Measurements from ENCODE around the gene GRM7. TPM values are rescaled to one million over a fixed set of nuclear protein-coding genes. Genes with fewer than 3 reads are reported as not detected.

GRM7 gene
- total RNA-seq, 1 experiment from 2014 or later = not detected

DNA sequence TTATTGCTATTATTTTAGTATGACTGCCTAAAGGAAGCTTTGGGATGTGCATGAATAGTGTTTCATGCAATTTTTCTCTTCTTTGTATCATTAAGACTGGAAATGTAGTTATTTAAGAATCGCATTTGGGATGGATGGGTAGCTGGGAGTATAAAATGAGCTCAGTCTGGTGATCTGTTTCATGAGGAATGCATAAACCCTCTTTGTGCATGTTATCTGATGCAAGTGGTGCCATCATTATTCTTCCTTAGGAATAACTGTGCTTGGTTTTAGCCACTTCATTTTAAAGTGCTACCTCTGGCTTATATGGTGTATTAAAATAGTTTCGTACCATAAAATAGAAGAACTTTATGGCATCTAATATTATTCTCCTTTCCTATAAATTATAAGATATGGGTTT, 535.6 kb downstream of the GRM7 start:
- Histone ChIP-seq H3K9me2 (ENCODE audit: insufficient read depth) (peaks cover 3% of the 10 kb centered on the region; the same call in 1 of the 2 replicates), H4K20me1 (ENCODE audit: insufficient read depth) (no peaks in the 10 kb centered on the region), H3K27me3 (ENCODE audit: insufficient read depth, low read length) (no peaks in the 10 kb centered on the region), H3K4me1 (ENCODE audit: control insufficient read depth in 1 of 2, insufficient read depth in 2 of 2, low read length in 2 of 2) (no peaks in the 10 kb centered on the region), H3K79me2 (ENCODE audit: insufficient read depth, low read length) (no peaks in the 10 kb centered on the region), H3K9ac (ENCODE audit: low read length) (no peak overlapping the region), H3K27ac (ENCODE audit: low read depth, low read length) (no peak overlapping the region), H3K4me3 (replicated peaks in 1 of 2; ENCODE audit: low read depth in 1 of 2, low read length in 2 of 2) (no peak overlapping the region), H3K9me3 (ENCODE audit: control insufficient read depth in 1 of 2, insufficient read depth in 1 of 2, low read depth in 1 of 2, low read length in 2 of 2) (no peaks in the 10 kb centered on the region), H3K36me3 (ENCODE audit: control insufficient read depth in 1 of 2, insufficient read depth in 2 of 2, low read length in 2 of 2) (no peaks in the 10 kb centered on the region), H2AFZ (ENCODE audit: low read depth, low read length, poor library complexity, severe bottlenecking) (no peak overlapping the region), H3K4me2 (ENCODE audit: low read length) (no peak overlapping the region)
- intact Hi-C loops (cut with micrococcal nuclease) = no loop called here
- CTCF ChIA-PET = no interaction called here
- BruUV-seq (replicated peaks) = no TSS peak
- POLR2A ChIA-PET = no interaction called here
- no peak for TF ChIP-seq EZH2 (IDR thresholded peaks at IDR 0.05)
- no peak for TF ChIP-seq POLR2A (IDR thresholded peaks at IDR 0.05; ENCODE audit: borderline replicate concordance, extremely low read depth, insufficient read depth, insufficient read length)
- TF ChIP-seq ZBTB33 (IDR thresholded peaks at IDR 0.05; ENCODE audit: extremely low read depth, insufficient replicate concordance, low read length) = no peak
- TF ChIP-seq POLR2AphosphoS5 (IDR thresholded peaks at IDR 0.05; ENCODE audit: low read depth, low read length) = no peak
- TF ChIP-seq ZNF274 (IDR thresholded peaks at IDR 0.05; ENCODE audit: low read depth, low read length) = no peak
- TF ChIP-seq CBX3 (IDR thresholded peaks at IDR 0.05; ENCODE audit: low read depth) = no peak
- no peak for TF ChIP-seq TCF7L2 (IDR thresholded peaks at IDR 0.05; ENCODE audit: borderline replicate concordance, extremely low read depth, insufficient read depth, insufficient read length)
- RAD21 ChIA-PET (ENCODE audit: low non-redundant PET in 1 of 2, low total read pairs in 2 of 2, uncharacterized antibody in 2 of 2, unreplicated experiment in 2 of 2) = no interaction called here
- DNase-seq (ENCODE audit: low read depth, low spot score) (no peak), ATAC-seq (no peak)

- RAD21 ChIA-PET (ENCODE audit: low non-redundant PET in 1 of 2, low total read pairs in 2 of 2, uncharacterized antibody in 2 of 2, unreplicated experiment in 2 of 2) = no interaction called here
- Histone ChIP-seq H3K27ac (ENCODE audit: low read depth, low read length) (no peak overlapping the region), H3K27me3 (ENCODE audit: insufficient read depth, low read length) (no peaks in the 10 kb centered on the region), H3K4me2 (ENCODE audit: low read length) (no peak overlapping the region), H3K4me3 (replicated peaks in 1 of 2; ENCODE audit: low read depth in 1 of 2, low read length in 2 of 2) (no peak overlapping the region), H3K9me3 (ENCODE audit: control insufficient read depth in 1 of 2, insufficient read depth in 1 of 2, low read depth in 1 of 2, low read length in 2 of 2) (no peaks in the 10 kb centered on the region), H3K36me3 (ENCODE audit: control insufficient read depth in 1 of 2, insufficient read depth in 2 of 2, low read length in 2 of 2) (no peaks in the 10 kb centered on the region), H3K9me2 (ENCODE audit: insufficient read depth) (peaks cover 3% of the 10 kb centered on the region; the same call in 1 of the 2 replicates), H3K9ac (ENCODE audit: low read length) (no peak overlapping the region), H3K4me1 (ENCODE audit: control insufficient read depth in 1 of 2, insufficient read depth in 2 of 2, low read length in 2 of 2) (no peaks in the 10 kb centered on the region), H4K20me1 (ENCODE audit: insufficient read depth) (no peaks in the 10 kb centered on the region), H3K79me2 (ENCODE audit: insufficient read depth, low read length) (no peaks in the 10 kb centered on the region), H2AFZ (ENCODE audit: low read depth, low read length, poor library complexity, severe bottlenecking) (no peak overlapping the region)
- DNase-seq (ENCODE audit: low read depth, low spot score) = no peak
- POLR2A ChIA-PET = no interaction called here
- TF ChIP-seq FOSL1 (IDR thresholded peaks at IDR 0.05; ENCODE audit: low read depth) (no peak), EZH2 (IDR thresholded peaks at IDR 0.05) (no peak), TCF7L2 (IDR thresholded peaks at IDR 0.05; ENCODE audit: borderline replicate concordance, extremely low read depth, insufficient read depth, insufficient read length) (no peak), SP1 (IDR thresholded peaks at IDR 0.05; ENCODE audit: low read depth) (no peak), ZBTB33 (IDR thresholded peaks at IDR 0.05; ENCODE audit: extremely low read depth, insufficient replicate concordance, low read length) (no peak), SIN3A (IDR thresholded peaks at IDR 0.05; ENCODE audit: low read depth) (no peak)
- CTCF ChIA-PET = no interaction called here
- intact Hi-C loops (cut with micrococcal nuclease) = no loop called here
- ATAC-seq = no peak
- no TSS peak for BruUV-seq (replicated peaks)
These were observed 536.2 kb downstream of the GRM7 start for GRCh38 chr3:7397097-7397496.
